H1 (cell line): ENCODE results near the gene BRD8. TPM values are rescaled to one million over a fixed set of nuclear protein-coding genes. Genes with fewer than 3 reads are reported as not detected.

Source experiments
- CTCF ChIA-PET: fragments of 300-600 bp; sonication (Branson Sonifier 250); formaldehyde crosslinking; loops from one replicate; lab custom pipeline; 2021; ENCODE audit not compliant: partially characterized antibody; lab: Charles Lee
- POLR2A ChIA-PET: fragments of 300-600 bp; sonication (Branson Sonifier 250); formaldehyde crosslinking; loops from one replicate; lab custom pipeline; 2021; ENCODE audit warnings: inconsistent platforms; ENCODE audit not compliant: partially characterized antibody; lab: Charles Lee
- DNase-seq, 2 experiments: peaks; one replicate each; pipeline versions ENCODE4 v3.0.0 to v3.0.0-alpha.2; 2010 to 2022; ENCODE audit warnings: low spot score in 2 of 2, low read depth in 1 of 2, mixed read lengths in 1 of 2
- FAIRE-seq: peaks from 2 replicates; lab custom pipeline; 2011; peaks lifted over from hg19 to GRCh38; lab: Jason Lieb, UNC
- H2AFZ ChIP-seq: 2 replicates; pipeline ENCODE4 v1.8.1; 2012; ENCODE audit warnings: low read length, inconsistent platforms
- H2AK5ac ChIP-seq: 2 replicates; pipeline ENCODE4 v1.6.1; 2013; ENCODE audit warnings: low read depth, low read length
- H2BK120ac ChIP-seq: replicated peaks from 2 replicates; pipeline ENCODE3; 2013; ENCODE audit warnings: low read depth, low read length, inconsistent platforms
- H2BK12ac ChIP-seq: 2 replicates; pipeline ENCODE4 v1.6.1; 2013; ENCODE audit warnings: low read depth, low read length
- H2BK15ac ChIP-seq: 2 replicates; pipeline ENCODE4 v1.6.1; 2013; ENCODE audit warnings: low read length
- H2BK20ac ChIP-seq: 2 replicates; pipeline ENCODE4 v1.6.1; 2013; ENCODE audit warnings: low read length
- H2BK5ac ChIP-seq: 2 replicates; pipeline ENCODE4 v1.6.1; 2013; ENCODE audit warnings: low read depth, low read length
- H3K14ac ChIP-seq: 2 replicates; pipeline ENCODE4 v1.6.1; 2013; ENCODE audit warnings: inconsistent platforms; ENCODE audit not compliant: insufficient read length
- H3K18ac ChIP-seq: 2 replicates; pipeline ENCODE4 v1.6.1; 2013; ENCODE audit warnings: low read length; ENCODE audit errors: extremely low read depth
- H3K23ac ChIP-seq: 2 replicates; pipeline ENCODE4 v1.6.1; 2013; ENCODE audit warnings: inconsistent platforms; ENCODE audit not compliant: insufficient read length
- H3K23me2 ChIP-seq: 2 replicates; pipeline ENCODE4 v1.6.1; 2013; ENCODE audit warnings: low read depth, low read length
- H3K27ac ChIP-seq: 2 replicates; pipeline ENCODE4 v1.6.1; 2011; ENCODE audit warnings: low read depth, low read length, inconsistent platforms
- H3K27me3 ChIP-seq, 4 experiments: replicated peaks in 1 of 4; 1 replicate in 1 of 4; 2 replicates in 3 of 4; pipeline versions ENCODE4 v1.6.1 to v1.8.1; 2011 to 2013; ENCODE audit warnings: low read length in 3 of 4, mild to moderate bottlenecking in 3 of 4, inconsistent platforms in 2 of 4, mixed read lengths in 2 of 4, moderate library complexity in 1 of 4; ENCODE audit not compliant: control insufficient read depth in 3 of 4, insufficient read depth in 3 of 4; ENCODE audit errors: extremely low read depth in 1 of 4
- H3K36me3 ChIP-seq, 4 experiments: 2 replicates each; pipeline versions ENCODE4 v1.6.1 to v1.8.1; 2011 to 2013; ENCODE audit warnings: mild to moderate bottlenecking in 4 of 4, low read length in 3 of 4, moderate library complexity in 2 of 4, control low read depth in 1 of 4, inconsistent platforms in 1 of 4; ENCODE audit not compliant: insufficient read depth in 4 of 4, control insufficient read depth in 2 of 4
- H3K4ac ChIP-seq: replicated peaks from 2 replicates; pipeline ENCODE3; 2013; ENCODE audit warnings: low read length, low read depth, mixed read lengths, inconsistent platforms; ENCODE audit not compliant: insufficient read length
- H3K4me1 ChIP-seq, 4 experiments: replicated peaks in 1 of 4; 1 replicate in 1 of 4; 2 replicates in 3 of 4; pipeline versions ENCODE4 v1.6.1 to v1.8.1; 2011 to 2013; ENCODE audit warnings: low read length in 3 of 4, inconsistent platforms in 2 of 4, mixed read lengths in 1 of 4; ENCODE audit not compliant: insufficient read depth in 4 of 4, control insufficient read depth in 3 of 4
- H3K4me2 ChIP-seq, 2 experiments: 2 replicates each; pipeline versions ENCODE4 v1.6.1 to v1.8.1; 2011 to 2013; ENCODE audit warnings: low read depth in 2 of 2, low read length in 2 of 2, control low read depth in 1 of 2, inconsistent platforms in 1 of 2, mild to moderate bottlenecking in 1 of 2; ENCODE audit not compliant: insufficient read depth in 1 of 2
- H3K4me3 ChIP-seq, 4 experiments: fragments of 200-600, 300-600 bp in 1 of 4; sonication (generic), shearing (Covaris generic), sonication (Bioruptor Twin) in 1 of 4; 2 replicates each; pipeline versions ENCODE4 v1.5.1 to v1.8.1; 2011 to 2016; ENCODE audit warnings: low read length in 4 of 4, low read depth in 3 of 4, control low read depth in 2 of 4, inconsistent platforms in 2 of 4, mild to moderate bottlenecking in 2 of 4, mixed read lengths in 1 of 4, moderate library complexity in 1 of 4; ENCODE audit not compliant: insufficient read depth in 2 of 4; ENCODE audit errors: extremely low read depth in 1 of 4
- H3K56ac ChIP-seq: replicated peaks from 2 replicates; pipeline ENCODE3; 2013; ENCODE audit warnings: low read depth, mild to moderate bottlenecking, mixed read lengths, low read length, inconsistent platforms; ENCODE audit not compliant: insufficient read length
- H3K79me1 ChIP-seq: 2 replicates; pipeline ENCODE4 v1.6.1; 2013; ENCODE audit warnings: low read depth, low read length, control low read depth
- H3K79me2 ChIP-seq, 2 experiments: 2 replicates each; pipeline versions ENCODE4 v1.6.1 to v1.8.1; 2012 to 2013; ENCODE audit warnings: low read length in 2 of 2, mild to moderate bottlenecking in 2 of 2, inconsistent platforms in 1 of 2; ENCODE audit not compliant: insufficient read depth in 2 of 2, control insufficient read depth in 1 of 2
- H3K9ac ChIP-seq, 4 experiments: replicated peaks in 1 of 4; 1 replicate in 1 of 4; 2 replicates in 3 of 4; pipeline versions ENCODE4 v1.6.1 to v1.8.1; 2011 to 2013; ENCODE audit warnings: low read depth in 3 of 4, low read length in 3 of 4, control low read depth in 2 of 4, mild to moderate bottlenecking in 2 of 4, moderate library complexity in 2 of 4, inconsistent platforms in 1 of 4; ENCODE audit errors: extremely low read depth in 1 of 4
- H3K9me3 ChIP-seq, 2 experiments: 2 replicates each; pipeline versions ENCODE4 v1.6.1 to v1.8.1; 2012 to 2013; ENCODE audit warnings: mild to moderate bottlenecking in 2 of 2, moderate library complexity in 2 of 2, control low read depth in 1 of 2, inconsistent platforms in 1 of 2, low read depth in 1 of 2, low read length in 1 of 2, mixed read lengths in 1 of 2; ENCODE audit not compliant: insufficient read depth in 2 of 2
- H4K20me1 ChIP-seq, 2 experiments: replicated peaks in 1 of 2; 2 replicates each; pipeline versions ENCODE3 to v1.8.1; 2011 to 2013; ENCODE audit warnings: inconsistent platforms in 2 of 2, low read length in 2 of 2, mild to moderate bottlenecking in 1 of 2; ENCODE audit not compliant: insufficient read depth in 2 of 2, control insufficient read depth in 1 of 2
- H4K5ac ChIP-seq: 2 replicates; pipeline ENCODE4 v1.6.1; 2013; ENCODE audit warnings: low read length, low read depth, mixed read lengths, inconsistent platforms; ENCODE audit not compliant: insufficient read length
- H4K8ac ChIP-seq: 2 replicates; pipeline ENCODE4 v1.8.0; 2013; ENCODE audit warnings: mild to moderate bottlenecking, moderate library complexity, low read length, inconsistent platforms; ENCODE audit not compliant: insufficient read depth; ENCODE audit errors: extremely low read depth
- H4K91ac ChIP-seq: replicated peaks from 2 replicates; pipeline ENCODE3; 2013; ENCODE audit warnings: low read length, mixed read lengths, inconsistent platforms; ENCODE audit not compliant: insufficient read length
- BACH1 ChIP-seq: IDR thresholded peaks from 2 replicates; pipeline ENCODE4 v1.6.1; 2012; ENCODE audit warnings: low read length, improper control_type of control experiment
- EP300 ChIP-seq, 2 experiments: IDR thresholded peaks; 1 replicate in 1 of 2; 2 replicates in 1 of 2; pipeline ENCODE4 v1.6.1; 2011 to 2012; ENCODE audit warnings: low read depth in 2 of 2, low read length in 2 of 2, mild to moderate bottlenecking in 2 of 2, borderline replicate concordance in 1 of 2, inconsistent platforms in 1 of 2, moderate library complexity in 1 of 2
- GABPA ChIP-seq: IDR thresholded peaks from 2 replicates; pipeline ENCODE4 v1.6.1; 2011; ENCODE audit warnings: mild to moderate bottlenecking, low read length, moderate library complexity, borderline replicate concordance; ENCODE audit not compliant: insufficient read depth
- HDAC2 ChIP-seq, 2 experiments: fragments of 300-600 bp in 1 of 2; sonication (generic) in 1 of 2; IDR thresholded peaks; 2 replicates each; pipeline ENCODE4 v1.6.1; 2011 to 2012; ENCODE audit warnings: low read depth in 2 of 2, low read length in 2 of 2, mild to moderate bottlenecking in 2 of 2, moderate library complexity in 2 of 2, borderline replicate concordance in 1 of 2, inconsistent platforms in 1 of 2
- JUN ChIP-seq: IDR thresholded peaks from 2 replicates; pipeline ENCODE4 v1.6.1; 2011; ENCODE audit warnings: low read depth, mild to moderate bottlenecking, improper control_type of control experiment, low read length
- JUND ChIP-seq: IDR thresholded peaks from 2 replicates; pipeline ENCODE4 v1.6.1; 2011; ENCODE audit warnings: mild to moderate bottlenecking, improper control_type of control experiment, low read length
- KDM4A ChIP-seq: IDR thresholded peaks from one replicate; pipeline ENCODE4 v1.7.1; 2012; ENCODE audit warnings: low read depth, mild to moderate bottlenecking, moderate library complexity, low read length, inconsistent platforms; ENCODE audit not compliant: severe bottlenecking
- NANOG ChIP-seq: IDR thresholded peaks from 2 replicates; pipeline ENCODE4 v1.6.1; 2011; ENCODE audit warnings: low read length, low read depth, mild to moderate bottlenecking, inconsistent platforms; ENCODE audit not compliant: insufficient read depth, poor library complexity, severe bottlenecking
- NRF1 ChIP-seq: IDR thresholded peaks from 2 replicates; pipeline ENCODE4 v1.6.1; 2011; ENCODE audit warnings: mild to moderate bottlenecking, low read depth, low read length, improper control_type of control experiment
- POLR2AphosphoS5 ChIP-seq: IDR thresholded peaks from 2 replicates; pipeline ENCODE4 v1.6.1; 2011; ENCODE audit warnings: low read depth, low read length
- POU5F1 ChIP-seq: IDR thresholded peaks from 2 replicates; pipeline ENCODE4 v1.6.1; 2011; ENCODE audit warnings: low read depth, mild to moderate bottlenecking, low read length, moderate library complexity
- RNF2 ChIP-seq: fragments of 200-900, 300-1000 bp; sonication (generic); IDR thresholded peaks from 2 replicates; pipeline ENCODE4 v1.7.1; 2016; ENCODE audit warnings: borderline replicate concordance, low read depth, mild to moderate bottlenecking, antibody characterized with exemption, low read length; ENCODE audit not compliant: poor library complexity, severe bottlenecking; ENCODE audit errors: missing control alignments
- TEAD4 ChIP-seq: IDR thresholded peaks from 2 replicates; pipeline ENCODE4 v1.6.1; 2012; ENCODE audit warnings: low read depth, low read length, inconsistent platforms, mixed read lengths
- WGBS, 2 experiments: shearing (Covaris generic) in 1 of 2; methylation state at CpG; one replicate each; pipeline versions ENCODE4 v1.1.6 to v1.1.7; 2013 to 2015; ENCODE audit warnings: low lambda C conversion rate in 2 of 2, mixed read lengths in 2 of 2, inconsistent platforms in 1 of 2, low coverage in 1 of 2, missing lambda C conversion rate in 1 of 2; ENCODE audit not compliant: insufficient replicate concordance in 2 of 2, insufficient coverage in 1 of 2, insufficient read length in 1 of 2; ENCODE audit errors: extremely low coverage in 1 of 2, missing lambda C conversion rate in 1 of 2; 5-methylcytosine and 5-hydroxymethylcytosine counted together
- polyA plus RNA-seq, 7 experiments: library from polyadenylated mRNA; depleted of rRNA in 3 of 7; stranded (reverse) in 5 of 7; unstranded in 2 of 7; fragments of >200 nt in 5 of 7; fragments of 200-250 nt in 2 of 7; gene quantifications; 1 replicate in 5 of 7; 2 replicates in 1 of 7; 4 replicates in 1 of 7; pipeline versions ENCODE4 v1.2.1 to v1.2.3, GENCODE V29; 2011 to 2013; ENCODE audit warnings: missing spikeins in 2 of 7, mixed read lengths in 2 of 7
- total RNA-seq: library from RNA; stranded (reverse); fragmentation: NEBNext Ultra II Directional; extraction: Animal tissue kit (Norgen Biotek cat#: 25700); gene quantifications from 2 replicates; pipeline ENCODE4 v1.2.1, GENCODE V29; 2021

Gene BRD8
- total and polyA plus RNA-seq, 2 of the 8 experiments (the other 6 are each of a cell fraction or from before 2014, with no cell fraction given), result 37.8 to 75.8 TPM

- Histone ChIP-seq H2BK120ac (no peak overlapping the region), H3K27ac (no peak overlapping the region), H3K4me2 (no peak overlapping the region), H3K4me3 (no peak overlapping the region), H3K9ac (no peak overlapping the region), H3K4me1 (peaks cover 0 to 4% (median 0%) of the 10 kb centered on the region in 4 experiments; a peak in 1 of 7 replicates), H3K56ac (no peak overlapping the region), H3K23ac (no peak overlapping the region), H3K14ac (no peak overlapping the region), H3K18ac (no peak overlapping the region), H3K79me1 (peaks cover 7% of the 10 kb centered on the region; the same call in 1 of the 2 replicates), H3K27me3 (no peaks in the 10 kb centered on the region), H2AFZ (no peak overlapping the region), H3K9me3 (no peaks in the 10 kb centered on the region), H4K8ac (no peak overlapping the region), H4K5ac (no peak overlapping the region), H2BK20ac (no peak overlapping the region), H3K36me3 (peaks cover 0 to 10% (median under 1%) of the 10 kb centered on the region in 4 experiments; a peak in 1 of 8 replicates), H2BK5ac (no peak overlapping the region), H2BK12ac (no peak overlapping the region), H2AK5ac (no peak overlapping the region), H3K23me2 (peaks cover 4% of the 10 kb centered on the region; the same call in 1 of the 2 replicates), H3K79me2 (peaks cover 3 to 53% of the 10 kb centered on the region in 2 experiments), H4K20me1 (no peaks in the 10 kb centered on the region), H2BK15ac (no peak overlapping the region), H4K91ac (no peak overlapping the region), H3K4ac (no peak overlapping the region)
- DNase-seq, result no peak
- WGBS, 2 experiments, result 90% methylated on average over 3 of the region's 3 CpGs; no CpG with 5 or more reads in 1 of the 2 experiments
- no peak for FAIRE-seq
- ChIA-PET POLR2A (interaction anchor here (1.7 to 3.6 kb wide), 2 partner anchors 13 to 127 kb away, joined by 3 to 30 read pairs; partner anchors contain the start of gene FAM53C), CTCF (interaction anchor here (1.4 kb wide), 1 partner anchor 141 kb away, joined by 6 read pairs; the partner anchor contains the start of gene KDM3B)
- TF ChIP-seq POLR2AphosphoS5 (no peak), JUND (no peak), BACH1 (no peak), KDM4A (no peak), HDAC2 (IDR thresholded peaks at IDR 0.05; ENCODE audit: borderline replicate concordance in 1 of 2, low read depth in 2 of 2, low read length in 2 of 2) (no peak), RNF2 (no peak), NRF1 (no peak), EP300 (IDR thresholded peaks at IDR 0.05; ENCODE audit: borderline replicate concordance in 1 of 2, low read depth in 2 of 2, low read length in 2 of 2) (no peak), TEAD4 (no peak), NANOG (no peak), POU5F1 (no peak), JUN (no peak), GABPA (no peak)
Observed at GRCh38 chr5:138210985-138211384, 32.6 kb upstream of the BRD8 start.
